Amniotic epithelial cell (primary cell): ENCODE results near the gene C1QTNF12.
A peak's percentile ranks its signal among the peaks of the same experiment; 100 is the strongest.
"Not testable (repeated sequence)": the region's sequence is repeated elsewhere in the genome, so short reads cannot be mapped to it uniquely, and the experiment has no call there.

Experiments used
- DNase-seq: peaks from one replicate; pipeline ENCODE4 v3.0.0-alpha.2; 2010; ENCODE audit warnings: low read depth

The C1QTNF12 gene

GRCh38 chr1:1259540-1259939 is 13.0 kb upstream of the C1QTNF12 start:
- DNase-seq, result no peak

- no peak for DNase-seq
Measured at GRCh38 chr1:1259119-1259488, 12.6 kb upstream of the C1QTNF12 start.

- no peak for DNase-seq
Measured at GRCh38 chr1:1256956-1257871, 10.7 kb upstream of the C1QTNF12 start.

GRCh38 chr1:1255611-1256010 is 9.1 kb upstream of the C1QTNF12 start:
- no peak for DNase-seq

- peak; percentile 12 for DNase-seq
Measured at GRCh38 chr1:1255078-1255477, 8.6 kb upstream of the C1QTNF12 start.

GRCh38 chr1:1254667-1254998 is 8.1 kb upstream of the C1QTNF12 start:
- peak; percentile 86 for DNase-seq

GRCh38 chr1:1253972-1254666 is 7.6 kb upstream of the C1QTNF12 start:
- DNase-seq, result no peak

- no peak for DNase-seq
Measured at GRCh38 chr1:1253314-1253713, 6.8 kb upstream of the C1QTNF12 start.

- no peak for DNase-seq
Measured at GRCh38 chr1:1250786-1251284, 4.3 kb upstream of the C1QTNF12 start.

GRCh38 chr1:1248009-1248913 is 1.7 kb upstream of the C1QTNF12 start:
- not testable (repeated sequence) for DNase-seq

- no peak for DNase-seq
Measured at GRCh38 chr1:1247341-1247913, 905 bp upstream of the C1QTNF12 start.

GRCh38 chr1:1245817-1246576 is 525 bp downstream of the C1QTNF12 start:
- DNase-seq, result no peak

- no peak for DNase-seq
Measured at GRCh38 chr1:1245178-1245816, 1.2 kb downstream of the C1QTNF12 start.

GRCh38 chr1:1244192-1244811 is 2.2 kb downstream of the C1QTNF12 start:
- DNase-seq, result no peak

- DNase-seq, result no peak
Measured at GRCh38 chr1:1243807-1244191, 2.7 kb downstream of the C1QTNF12 start.

- DNase-seq, result no peak
Measured at GRCh38 chr1:1243266-1243660, 3.3 kb downstream of the C1QTNF12 start.

GRCh38 chr1:1242461-1243265 is 3.9 kb downstream of the C1QTNF12 start:
- no peak for DNase-seq

- DNase-seq, result no peak
Measured at GRCh38 chr1:1241588-1242219, 4.8 kb downstream of the C1QTNF12 start.
